Keratinocyte (primary cell): ENCODE measurements around the gene EPHB3.

ENCODE experiments used
- CTCF ChIP-seq, 3 experiments: IDR thresholded peaks in 1 of 3; conservative IDR thresholded peaks in 1 of 3; optimal IDR thresholded peaks in 1 of 3; 2 replicates in 2 of 3; 3 replicates in 1 of 3; pipeline versions ENCODE3 to v1.5.1; 2011; ENCODE audit warnings: low read length in 3 of 3, mild to moderate bottlenecking in 3 of 3, moderate library complexity in 2 of 3, control low read depth in 1 of 3, inconsistent platforms in 1 of 3; ENCODE audit not compliant: insufficient read depth in 2 of 3; ENCODE audit errors: extremely low read depth in 1 of 3
- EZH2 ChIP-seq: IDR thresholded peaks from one replicate; pipeline ENCODE4 v1.6.1; 2012; ENCODE audit warnings: inconsistent platforms, mild to moderate bottlenecking, low read length, moderate library complexity

GRCh38 chr3:184566441-184567414 is 5.1 kb downstream of the EPHB3 start:
- TF ChIP-seq CTCF (optimal IDR thresholded peaks at IDR 0.05 in 1 of 3, IDR thresholded peaks at IDR 0.05 in 1 of 3, conservative IDR thresholded peaks at IDR 0.05 in 1 of 3; ENCODE audit: extremely low read depth in 1 of 3, insufficient read depth in 2 of 3, low read length in 3 of 3) (no peak), EZH2 (no peak)
